HG03025 (cell line): ENCODE data around the gene MGARP.
"Not testable (repeated sequence)": the region's sequence is repeated elsewhere in the genome, so short reads cannot be mapped to it uniquely, and the experiment has no call there.

Experiments
- ATAC-seq: cut with Tn5 transposase; IDR thresholded peaks from one replicate; pipeline ENCODE4 v1.9.1; 2021; ENCODE audit warnings: mild to moderate bottlenecking, moderate library complexity; ENCODE audit not compliant: unreplicated experiment, low FRiP score

MGARP gene

DNA sequence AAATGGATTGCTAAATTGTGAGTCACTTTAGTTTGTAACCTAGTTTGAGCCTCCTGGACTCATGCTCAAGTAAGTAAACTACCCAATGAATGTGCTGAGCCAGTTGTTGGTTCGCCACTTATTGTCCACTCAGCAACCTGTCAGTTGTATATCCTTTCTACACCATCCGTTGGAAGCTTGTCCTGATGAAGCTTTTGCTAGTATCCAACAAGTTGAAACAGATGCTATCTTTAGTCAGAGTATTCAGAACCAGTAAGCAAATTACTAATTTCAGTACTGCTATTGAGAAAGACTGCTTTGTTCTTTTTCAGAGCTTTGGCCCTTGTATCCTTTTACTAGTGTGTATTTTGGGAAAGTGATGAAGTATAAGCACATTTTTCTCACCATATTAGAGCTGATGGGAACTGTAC, 17.0 kb upstream of the MGARP start:
- ATAC-seq: no peak

- ATAC-seq: no peak
Measured at GRCh38 chr4:139295942-139296299, 15.9 kb upstream of the MGARP start.

DNA sequence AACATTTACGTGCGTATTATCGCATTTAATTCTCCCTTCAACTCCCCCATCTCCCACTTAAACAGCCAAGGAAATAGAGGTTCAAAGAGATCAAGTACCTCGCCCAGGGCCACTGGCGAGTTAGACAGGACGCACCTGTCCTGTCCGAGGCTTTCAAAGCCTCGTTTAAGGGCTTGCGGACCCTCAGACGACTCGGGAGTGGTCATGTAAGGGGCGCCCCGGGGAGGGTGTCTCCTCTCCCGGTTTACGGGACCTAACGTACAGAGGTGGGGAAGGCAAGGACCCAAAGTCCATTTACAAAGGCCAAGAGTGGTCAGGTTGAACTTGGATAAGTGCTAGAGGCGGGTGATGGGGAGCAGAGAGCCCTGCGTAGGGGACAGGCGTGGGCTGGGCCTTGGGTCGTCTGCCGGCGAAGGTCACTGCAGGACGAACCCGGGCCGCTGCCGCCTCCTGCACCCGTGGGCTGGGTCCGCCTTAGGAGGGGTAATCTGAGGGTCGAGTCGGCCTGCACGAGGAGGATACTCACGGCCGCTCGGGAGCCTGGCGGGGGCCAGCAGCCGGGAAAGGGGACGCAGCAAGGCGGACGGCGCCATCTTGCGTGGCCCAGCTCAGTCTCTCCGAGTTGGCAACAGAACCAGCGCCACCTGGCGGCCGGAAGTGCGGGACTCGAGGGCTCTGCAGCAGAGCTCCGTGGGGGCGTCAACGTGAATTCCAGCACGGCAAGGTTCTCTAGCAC, 15.3 kb upstream of the MGARP start:
- ATAC-seq: peak; percentile 94

DNA sequence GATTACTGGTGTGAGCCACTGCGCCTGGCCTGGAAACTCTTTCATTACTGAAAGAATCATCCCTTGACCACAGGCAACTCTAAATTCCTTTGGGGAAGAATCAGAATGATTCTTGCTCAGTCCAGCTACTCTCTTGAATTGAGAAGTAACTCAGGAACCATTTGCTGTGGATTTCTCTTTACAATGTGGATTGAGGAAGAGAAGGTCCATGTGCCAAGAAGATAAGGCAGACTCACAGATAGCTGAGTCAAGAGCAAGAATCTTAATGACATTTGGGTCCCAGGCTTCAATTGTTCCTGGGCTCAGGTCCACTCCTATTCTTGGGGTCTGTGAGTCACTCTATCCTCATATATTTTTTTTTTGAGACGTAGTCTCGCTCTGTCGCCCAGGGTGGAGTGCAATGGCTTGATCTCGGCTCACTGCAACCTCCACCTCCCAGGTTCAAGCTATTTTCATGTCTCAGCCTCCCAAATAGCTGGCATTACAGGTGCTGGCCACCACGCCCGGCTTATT, 6.2 kb upstream of the MGARP start:
- no peak for ATAC-seq

- no peak for ATAC-seq
Measured at GRCh38 chr4:139282721-139283075, 2.7 kb upstream of the MGARP start.

DNA sequence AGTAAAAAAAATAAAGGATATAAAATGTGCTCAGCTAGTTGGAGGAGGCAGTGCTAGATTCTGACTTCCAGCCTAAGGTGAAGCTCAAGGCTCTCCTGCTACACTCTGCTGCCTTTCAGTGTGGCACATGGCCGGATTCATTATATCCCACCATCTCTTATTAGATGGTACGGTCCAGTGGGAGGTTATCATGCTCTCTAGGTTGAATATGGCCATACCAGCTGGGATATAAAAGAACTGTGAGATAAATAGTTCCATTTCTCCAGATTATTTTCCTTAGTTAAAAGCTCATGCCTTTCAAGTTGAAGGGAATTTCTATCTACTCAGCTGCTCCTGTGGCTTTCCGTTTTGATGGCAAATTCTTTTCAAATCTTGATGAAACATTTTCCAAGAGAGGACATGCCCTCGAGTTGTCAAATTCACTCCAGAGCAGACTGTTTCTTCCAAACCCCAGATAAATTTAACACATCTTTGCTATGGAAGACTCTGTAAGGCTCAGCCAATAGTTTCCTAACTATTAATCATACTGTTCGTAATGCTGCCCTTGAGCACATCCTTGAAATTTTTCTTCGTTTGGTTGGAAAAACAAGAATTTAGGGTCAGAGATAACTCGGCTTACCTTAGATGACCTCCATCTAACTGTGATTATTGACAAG, 2.2 kb upstream of the MGARP start:
- no peak for ATAC-seq

GRCh38 chr4:139278912-139279759, 889 bp downstream of the MGARP start:
- ATAC-seq: no peak

DNA sequence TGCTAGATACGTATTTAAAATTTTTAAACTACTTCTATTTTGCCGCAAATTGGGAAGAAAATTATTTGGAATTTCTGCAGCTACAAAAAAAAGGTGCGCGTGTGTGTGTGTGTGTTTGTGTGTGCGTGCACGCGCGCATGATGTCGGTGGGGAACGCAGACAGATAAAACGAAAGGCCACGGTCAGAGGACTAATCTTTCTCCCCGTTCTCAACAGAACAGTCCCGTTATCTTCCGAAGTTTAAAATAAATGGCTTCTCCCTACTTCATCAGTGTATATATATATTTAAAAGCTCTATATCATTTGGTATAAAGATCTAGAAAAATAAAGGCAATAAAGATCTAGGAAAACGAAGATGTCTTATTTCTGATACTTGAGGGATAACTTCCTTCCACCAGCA, 1.5 kb downstream of the MGARP start:
- ATAC-seq: no peak

- ATAC-seq: no peak
Measured at GRCh38 chr4:139275281-139275735, 4.7 kb downstream of the MGARP start.

- ATAC-seq: no peak
Measured at GRCh38 chr4:139274790-139275189, 5.2 kb downstream of the MGARP start.

GRCh38 chr4:139273835-139274234, 6.2 kb downstream of the MGARP start:
- ATAC-seq: no peak

DNA sequence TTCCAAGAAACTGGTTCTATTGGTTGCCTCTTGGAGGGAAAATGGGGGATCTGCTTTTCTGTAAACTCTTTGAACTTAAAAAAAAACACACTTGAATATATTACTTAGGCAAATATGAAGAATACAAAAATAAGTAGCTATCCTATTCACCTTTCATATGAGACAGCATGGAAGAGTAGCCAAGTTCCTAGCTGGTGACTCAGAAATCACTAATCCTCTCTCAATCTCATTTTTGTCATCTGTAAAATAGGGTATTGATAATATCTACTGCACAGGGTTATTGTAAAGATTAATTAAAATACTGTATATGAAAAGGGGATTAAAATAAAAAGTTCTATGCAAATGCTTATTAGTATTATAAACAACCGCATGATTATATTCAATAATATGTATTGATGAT, 12.7 kb downstream of the MGARP start:
- no peak for ATAC-seq

- ATAC-seq: peak; percentile 98
Measured at GRCh38 chr4:139266583-139267257, 13.3 kb downstream of the MGARP start.

DNA sequence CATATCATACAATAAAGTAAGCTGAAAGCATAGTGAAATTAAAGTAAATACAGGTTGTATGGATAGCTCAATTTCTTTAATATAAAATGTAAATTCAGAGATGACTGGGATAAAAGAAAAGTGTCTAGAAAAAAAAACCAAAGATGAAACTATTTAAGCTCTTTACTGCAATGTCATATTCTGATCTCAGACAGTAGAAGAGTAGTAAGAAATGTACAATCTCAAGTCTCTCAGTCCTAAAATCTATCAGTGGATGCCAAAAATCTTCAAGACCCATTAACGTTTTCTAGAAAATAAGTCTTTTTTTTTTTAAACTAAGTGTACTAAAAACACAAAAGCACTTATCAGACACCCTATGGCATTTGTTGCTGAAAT, 13.8 kb downstream of the MGARP start:
- ATAC-seq: no peak

DNA sequence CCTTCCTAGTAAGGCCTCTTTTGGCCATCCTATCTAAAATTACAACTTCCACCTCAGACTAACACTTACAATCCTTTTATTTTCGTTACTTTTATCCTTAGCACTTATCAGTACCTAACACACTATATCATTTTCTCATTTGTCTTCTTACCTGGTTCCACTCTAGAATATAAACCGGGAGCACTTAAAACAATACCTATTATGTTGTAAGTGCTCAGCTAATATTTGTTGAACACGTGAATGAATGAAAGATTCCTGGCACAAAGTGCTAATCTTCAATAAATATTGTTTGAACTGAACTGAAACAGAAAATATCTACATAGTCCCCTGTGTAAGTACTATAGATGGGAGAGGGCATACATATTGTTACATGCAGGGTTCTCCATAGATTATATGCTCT, 14.4 kb downstream of the MGARP start:
- ATAC-seq: no peak

DNA sequence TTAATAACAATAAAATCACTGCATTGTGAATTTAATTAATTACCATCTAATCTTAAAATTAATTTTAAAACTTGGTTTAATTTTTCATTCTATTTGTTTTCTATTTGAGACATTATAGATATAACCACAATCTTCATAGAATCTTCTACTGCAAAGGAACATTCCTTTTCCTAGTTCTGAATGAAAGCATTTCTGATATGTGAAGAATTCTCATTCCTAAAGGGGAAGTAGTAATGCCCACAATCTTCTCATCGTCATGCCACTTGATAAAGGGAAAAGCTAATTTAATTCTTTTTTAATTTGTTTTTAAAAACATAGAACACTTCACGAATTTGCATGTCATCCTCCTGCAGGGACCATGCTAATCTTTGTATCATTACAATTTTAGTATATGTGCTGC, 23.7 kb downstream of the MGARP start:
- no peak for ATAC-seq

- ATAC-seq: not testable (repeated sequence)
Measured at GRCh38 chr4:139255581-139255980, 24.4 kb downstream of the MGARP start.

DNA sequence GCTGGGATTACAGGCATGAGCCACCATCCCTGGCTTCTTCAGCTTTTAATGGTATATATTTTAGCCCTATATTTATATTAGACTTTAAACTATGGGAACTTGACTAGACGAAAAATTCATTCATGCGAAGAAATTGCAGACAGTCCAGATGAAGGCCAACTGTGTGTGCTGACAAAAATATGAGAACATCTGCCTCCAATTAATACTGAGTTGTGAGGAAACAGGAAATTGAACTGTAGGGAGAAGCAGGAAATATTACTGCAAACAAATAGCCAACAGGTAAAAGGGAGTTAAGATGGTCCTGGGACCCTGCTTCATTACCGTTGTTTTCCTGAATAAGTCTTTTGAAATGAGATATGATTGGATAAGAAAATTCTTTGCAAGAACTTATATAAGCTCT, 26.3 kb downstream of the MGARP start:
- ATAC-seq: no peak

- no peak for ATAC-seq
Measured at GRCh38 chr4:139253046-139253445, 27.0 kb downstream of the MGARP start.

DNA sequence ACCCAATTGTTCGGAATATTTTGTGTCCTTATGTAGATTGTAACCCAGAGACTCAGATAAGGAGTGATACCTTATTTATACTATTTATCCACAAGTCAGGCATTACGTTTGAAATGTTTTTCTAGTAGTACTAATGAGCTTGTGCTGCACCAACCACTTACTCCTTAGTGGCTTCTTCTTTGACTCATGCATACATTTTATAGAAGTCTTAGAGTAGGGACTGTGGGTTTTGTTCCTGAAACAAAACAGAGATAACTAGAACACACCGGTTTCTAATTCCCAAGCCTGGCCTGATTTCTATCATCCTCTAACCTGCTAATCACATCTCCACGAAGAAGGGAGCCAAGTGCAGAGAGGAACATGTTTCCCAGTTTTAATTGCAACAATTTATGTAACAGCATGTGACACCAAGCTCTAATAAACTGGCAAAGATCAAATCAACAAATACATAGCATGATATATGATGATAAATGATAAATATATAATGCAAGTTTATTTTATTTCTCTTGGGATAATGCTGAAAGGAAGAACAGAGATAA, 32.3 kb downstream of the MGARP start:
- ATAC-seq: no peak
